ENCODE results near the gene SRBD1. TPM values are rescaled to one million over a fixed set of nuclear protein-coding genes. Genes with fewer than 3 reads are reported as not detected.

SRBD1 gene
- total and polyA plus RNA-seq, 2 experiments from 2014 or later, result 27.4 to 46.3 TPM

GRCh38 chr2:45494275-45494977, 116.6 kb downstream of the SRBD1 start:
- H3K4me2 ChIP-seq, result no peak overlapping the region
- TF ChIP-seq REST (IDR thresholded peaks at IDR 0.05; ENCODE audit: unreplicated experiment), result no peak
- peak; percentile 74 to 90 for TF ChIP-seq CTCF (conservative IDR thresholded peaks at IDR 0.05; ENCODE audit: low read depth in 2 of 2)
- TF ChIP-seq ZNF331 (CRISPR knock-in tag; IDR thresholded peaks at IDR 0.05; ENCODE audit: low read depth), result no peak
- TF ChIP-seq POLR2AphosphoS5 (IDR thresholded peaks at IDR 0.05; ENCODE audit: low read depth), result no peak
- Mint-ChIP-seq H3K9me3 (no peaks in the 10 kb centered on the region), H3K27me3 (ENCODE audit: insufficient read depth, low read depth, poor library complexity) (no peaks in the 10 kb centered on the region), H3K27ac (no peak overlapping the region; the same call in 1 of the 2 replicates), H3K4me1 (peaks cover 19% of the 10 kb centered on the region), H3K4me3 (no peak overlapping the region), H3K36me3 (ENCODE audit: low read depth) (peaks cover 11% of the 10 kb centered on the region; the same call in 2 of the 3 replicates)
- H2AFZ ChIP-seq, result no peak overlapping the region
- no peaks in the 10 kb centered on the region for H3K79me2 ChIP-seq (replicated peaks; ENCODE audit: insufficient read depth)
- peak; percentile 86 for DNase-seq (ENCODE audit: low spot score)
- H3F3A ChIP-seq (replicated peaks; ENCODE audit: low read depth), result no peaks in the 10 kb centered on the region
- H4K20me1 ChIP-seq (replicated peaks; ENCODE audit: insufficient read depth), result no peaks in the 10 kb centered on the region
- no peak overlapping the region for H3K27ac ChIP-seq (ENCODE audit: low read depth)
- ATAC-seq, result no peak; the same call in 2 of the 3 replicates
- H3K4me1 ChIP-seq (ENCODE audit: insufficient read depth), result peaks cover 24% of the 10 kb centered on the region
- H3K9me2 ChIP-seq (ENCODE audit: insufficient read depth), result no peaks in the 10 kb centered on the region
- no peaks in the 10 kb centered on the region for H3K27me3 ChIP-seq (ENCODE audit: insufficient read depth)
- no peaks in the 10 kb centered on the region for H3K36me3 ChIP-seq (ENCODE audit: insufficient read depth)
- no peak overlapping the region for H3K4me3 ChIP-seq

GRCh38 chr2:45484965-45485364, 126.1 kb downstream of the SRBD1 start:
- Mint-ChIP-seq H3K27me3 (ENCODE audit: insufficient read depth, low read depth, poor library complexity) (no peaks in the 10 kb centered on the region), H3K36me3 (ENCODE audit: low read depth) (0 out of 3 replicates have a peak, but pooled peaks cover 4% of the 10 kb centered on the region), H3K27ac (no peak overlapping the region), H3K9me3 (no peaks in the 10 kb centered on the region), H3K4me3 (no peak overlapping the region), H3K4me1 (peaks cover 8% of the 10 kb centered on the region; the same call in 2 of the 3 replicates)
- Histone ChIP-seq H3F3A (replicated peaks; ENCODE audit: low read depth) (no peaks in the 10 kb centered on the region), H3K9me2 (ENCODE audit: insufficient read depth) (no peaks in the 10 kb centered on the region), H3K4me2 (no peak overlapping the region), H4K20me1 (replicated peaks; ENCODE audit: insufficient read depth) (no peaks in the 10 kb centered on the region), H3K36me3 (ENCODE audit: insufficient read depth) (no peaks in the 10 kb centered on the region), H3K4me3 (no peak overlapping the region), H3K79me2 (replicated peaks; ENCODE audit: insufficient read depth) (no peaks in the 10 kb centered on the region), H3K27me3 (ENCODE audit: insufficient read depth) (no peaks in the 10 kb centered on the region), H3K27ac (ENCODE audit: low read depth) (no peak overlapping the region), H3K4me1 (ENCODE audit: insufficient read depth) (no peaks in the 10 kb centered on the region), H2AFZ (no peak overlapping the region)
- DNase-seq (ENCODE audit: low spot score) (no peak), ATAC-seq (no peak)
- TF ChIP-seq EZH2 (IDR thresholded peaks at IDR 0.05; ENCODE audit: low read depth, unreplicated experiment) (no peak), NANOG (IDR thresholded peaks at IDR 0.05; ENCODE audit: borderline replicate concordance) (no peak), EZH2phosphoT487 (IDR thresholded peaks at IDR 0.05; ENCODE audit: unreplicated experiment) (no peak), CREB1 (CRISPR knock-in tag; IDR thresholded peaks at IDR 0.05; ENCODE audit: low read depth) (no peak), JUNB (IDR thresholded peaks at IDR 0.05; ENCODE audit: unreplicated experiment) (no peak), ZNF462 (CRISPR knock-in tag; IDR thresholded peaks at IDR 0.05) (no peak), POLR2AphosphoS5 (IDR thresholded peaks at IDR 0.05; ENCODE audit: low read depth) (no peak)
